Uterine smooth muscle cell (primary cell): ENCODE measurements around the gene SEPHS2. TPM values are rescaled to one million over a fixed set of nuclear protein-coding genes. Genes with fewer than 3 reads are reported as not detected.

Experiments used
- total RNA-seq: library from RNA; depleted of rRNA; stranded (reverse); fragments of >200 nt; gene quantifications from 2 replicates; pipeline ENCODE4 v1.2.3, GENCODE V29; 2014

The SEPHS2 gene
- total RNA-seq = 16.5 and 26.6 TPM in 2 replicates

GRCh38 chr16:30445408-30446202 lies at the start of gene SEPHS2:
TSS of gene SEPHS2 (minus strand) at chr16:30445874. CDS start at chr16:30445727, 147 bp downstream.

GRCh38 chr16:30472328-30472942 lies 26.8 kb upstream of the SEPHS2 start, which contains the start of gene ITGAL:
TSS of gene ITGAL (plus strand) at chr16:30472742. CDS start at chr16:30472838, 96 bp downstream.

GRCh38 chr16:30429678-30430427 lies 15.8 kb downstream of the SEPHS2 start, which contains the start of gene DCTPP1:
TSS of gene DCTPP1 (minus strand) at chr16:30430030. CDS start at chr16:30429980, 50 bp downstream.

GRCh38 chr16:30407102-30407803 lies 38.4 kb downstream of the SEPHS2 start, which contains the start of gene ZNF771:
TSS of gene ZNF771 (plus strand) at chr16:30407606. CDS start at chr16:30408054, 448 bp downstream.

GRCh38 chr16:30395155-30395991 lies 50.3 kb downstream of the SEPHS2 start, which contains the start of gene ZNF48:
TSS of gene ZNF48 (plus strand) at chr16:30395420. CDS start at chr16:30395795, 375 bp downstream.

Other genes with a start within 250 kb of the SEPHS2 start
- 3.4 and 4.5 TPM in 2 replicates for gene SULT1A3, start 246.6 kb downstream of the SEPHS2 start, total RNA-seq
- 0.33 and 0.75 TPM in 2 replicates for gene NPIPB13, start 197.4 kb downstream of the SEPHS2 start, total RNA-seq
- 37.9 and 41.6 TPM in 2 replicates for gene CD2BP2, start 90.6 kb downstream of the SEPHS2 start, total RNA-seq
- gene TBC1D10B, start 75.4 kb downstream of the SEPHS2 start, total RNA-seq = 34.7 and 40.4 TPM in 2 replicates
- 0.75 TPM in 1 of 2 replicates, not detected in the other for gene MYL11, start 71.1 kb downstream of the SEPHS2 start, total RNA-seq
- 0.25 TPM in 1 of 2 replicates, not detected in the other for gene SEPTIN1, start 63.3 kb downstream of the SEPHS2 start, total RNA-seq
- 6.0 and 8.2 TPM in 2 replicates for gene ZNF48, start 50.5 kb downstream of the SEPHS2 start, total RNA-seq
- gene ZNF771, start 38.3 kb downstream of the SEPHS2 start, total RNA-seq = 14.2 and 17.1 TPM in 2 replicates
- 12.9 and 25.0 TPM in 2 replicates for gene DCTPP1, start 15.8 kb downstream of the SEPHS2 start, total RNA-seq
- not detected in 2 replicates for gene ITGAL, start 26.9 kb upstream of the SEPHS2 start, total RNA-seq
- gene ZNF768, start 80.7 kb upstream of the SEPHS2 start, total RNA-seq = 20.3 and 21.6 TPM in 2 replicates
- 6.5 and 10.6 TPM in 2 replicates for gene ZNF747, start 89.0 kb upstream of the SEPHS2 start, total RNA-seq
- 5.4 and 5.6 TPM in 2 replicates for gene ZNF764, start 112.5 kb upstream of the SEPHS2 start, total RNA-seq
- gene ZNF688, start 125.8 kb upstream of the SEPHS2 start, total RNA-seq = 8.9 and 10.3 TPM in 2 replicates
- gene ZNF785, start 139.8 kb upstream of the SEPHS2 start, total RNA-seq = 7.5 and 12.1 TPM in 2 replicates
- 4.1 and 4.4 TPM in 2 replicates for gene ZNF689, start 164.5 kb upstream of the SEPHS2 start, total RNA-seq
- gene PRR14, start 205.1 kb upstream of the SEPHS2 start, total RNA-seq = 4.8 and 5.1 TPM in 2 replicates
- 16.8 and 27.6 TPM in 2 replicates for gene FBRS, start 212.6 kb upstream of the SEPHS2 start, total RNA-seq